ENCODE results near the gene TAS2R1. TPM values are rescaled to one million over a fixed set of nuclear protein-coding genes. Genes with fewer than 3 reads are reported as not detected.

TAS2R1 gene
- polyA plus RNA-seq, 2 of the 4 experiments (the other 2 are of a cell fraction): not detected

DNA sequence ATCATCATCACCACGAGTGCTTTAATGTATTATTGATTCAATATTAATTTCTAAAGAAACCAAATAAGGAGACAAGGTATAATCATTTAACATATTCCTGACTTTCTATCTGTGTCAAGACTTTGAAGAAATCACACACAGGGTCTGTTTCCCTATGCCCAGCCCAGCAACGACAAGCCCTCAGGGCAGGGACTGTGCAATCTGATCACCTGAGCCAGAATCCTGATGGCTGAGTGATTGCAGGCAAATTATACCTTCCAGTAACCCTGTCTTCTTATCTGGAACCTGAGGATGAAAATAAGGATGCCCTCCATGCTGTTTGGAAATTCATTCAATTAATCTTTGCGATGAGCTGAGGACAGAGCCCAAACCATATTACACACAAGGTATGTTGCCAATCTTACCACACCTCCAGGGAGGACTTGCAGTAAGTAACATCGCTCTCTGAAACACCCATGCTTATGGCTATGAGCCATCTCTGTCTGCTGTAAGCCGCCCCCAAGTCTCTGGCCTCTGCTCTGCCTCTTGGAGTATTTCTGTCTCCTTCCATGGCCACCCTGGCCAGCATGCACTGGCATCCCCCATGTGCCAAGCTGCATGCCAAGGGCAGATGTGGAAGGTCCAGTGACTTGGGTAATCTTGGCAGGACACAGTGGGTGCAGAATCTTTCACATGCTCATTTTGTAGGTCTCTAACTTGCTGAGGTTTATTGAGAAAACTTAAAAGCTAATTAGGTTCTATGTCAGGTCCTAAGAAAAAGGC, 10.6 kb downstream of the TAS2R1 start (continued):
- TF ChIP-seq GATA3 (IDR thresholded peaks at IDR 0.05; ENCODE audit: borderline replicate concordance) (no peak), HEYL (CRISPR knock-in tag; IDR thresholded peaks at IDR 0.05) (no peak), POLR2A (IDR thresholded peaks at IDR 0.05; ENCODE audit: low read length) (no peak), MAFK (IDR thresholded peaks at IDR 0.05; ENCODE audit: partially characterized antibody) (no peak), CBX8 (IDR thresholded peaks at IDR 0.05) (no peak)
- TF ChIP-seq, protein P1, sequence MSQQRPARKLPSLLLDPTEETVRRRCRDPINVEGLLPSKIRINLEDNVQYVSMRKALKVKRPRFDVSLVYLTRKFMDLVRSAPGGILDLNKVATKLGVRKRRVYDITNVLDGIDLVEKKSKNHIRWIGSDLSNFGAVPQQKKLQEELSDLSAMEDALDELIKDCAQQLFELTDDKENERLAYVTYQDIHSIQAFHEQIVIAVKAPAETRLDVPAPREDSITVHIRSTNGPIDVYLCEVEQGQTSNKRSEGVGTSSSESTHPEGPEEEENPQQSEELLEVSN (IDR thresholded peaks at IDR 0.05; ENCODE audit: borderline replicate concordance, low read depth): no peak

DNA sequence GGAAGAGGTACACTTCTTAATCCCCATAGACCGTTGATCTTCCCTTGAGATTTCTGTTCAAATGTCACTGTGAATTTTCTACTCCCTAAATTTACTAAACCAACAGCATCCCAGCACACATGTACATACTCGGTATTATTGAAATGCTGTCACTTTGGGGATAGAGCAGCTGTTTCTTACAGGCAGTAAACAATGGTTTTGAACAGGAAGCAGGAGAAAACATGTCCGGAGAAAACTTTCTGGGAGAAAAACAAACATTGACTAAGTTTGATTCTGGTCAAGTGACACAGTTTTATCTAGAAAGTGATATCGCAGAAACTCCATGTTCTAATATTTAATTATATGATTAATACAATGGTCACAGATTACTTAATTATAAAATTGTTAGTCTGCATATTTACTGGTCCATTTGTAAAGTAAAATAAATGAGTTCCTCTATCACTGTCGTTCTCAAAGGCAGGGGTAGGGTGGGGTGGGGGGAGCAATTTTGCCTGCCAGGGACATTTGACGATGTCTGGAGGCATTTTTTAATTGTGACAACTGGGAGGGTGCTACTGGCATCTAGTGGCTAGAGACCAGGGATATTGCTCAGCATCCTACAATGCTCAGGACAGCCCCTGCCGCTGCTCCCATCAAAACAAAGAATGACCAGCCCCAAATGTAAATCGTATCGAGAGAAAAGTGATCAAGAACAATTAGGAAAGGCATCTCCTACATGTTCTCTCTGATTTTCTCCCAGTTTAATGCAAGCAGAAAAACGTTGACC, 12.2 kb downstream of the TAS2R1 start:
- Histone ChIP-seq H3K4me3 (no peak overlapping the region), H3K9me3 (no peaks in the 10 kb centered on the region), H3K4me2 (no peak overlapping the region), H3K4me1 (no peaks in the 10 kb centered on the region), H3K27ac (no peak overlapping the region)
- no peak for DNase-seq (ENCODE audit: low read depth in 1 of 2, low spot score in 1 of 2)
- TF ChIP-seq SMC3 (IDR thresholded peaks at IDR 0.05) (no peak), EHMT2 (IDR thresholded peaks at IDR 0.05; ENCODE audit: low read depth) (no peak), FOSB (CRISPR knock-in tag; IDR thresholded peaks at IDR 0.05) (no peak), ZSCAN20 (CRISPR knock-in tag; IDR thresholded peaks at IDR 0.05) (no peak), KDM5A (IDR thresholded peaks at IDR 0.05) (no peak), EP300 (IDR thresholded peaks at IDR 0.05) (no peak), MYC (IDR thresholded peaks at IDR 0.05; ENCODE audit: borderline replicate concordance, low read length) (no peak)
- no peak for ATAC-seq
- no peak for FAIRE-seq
- POLR2A ChIA-PET: no interaction called here
- CTCF ChIA-PET: interaction anchor here (0.7 to 1.0 kb wide), 2 partner anchors 9 to 1690 kb away, joined by 3 read pairs; no protein-coding TSS in a partner anchor
- WGBS (ENCODE audit: missing lambda C conversion rate): 4% methylated on average over 10 of the region's 10 CpGs

DNA sequence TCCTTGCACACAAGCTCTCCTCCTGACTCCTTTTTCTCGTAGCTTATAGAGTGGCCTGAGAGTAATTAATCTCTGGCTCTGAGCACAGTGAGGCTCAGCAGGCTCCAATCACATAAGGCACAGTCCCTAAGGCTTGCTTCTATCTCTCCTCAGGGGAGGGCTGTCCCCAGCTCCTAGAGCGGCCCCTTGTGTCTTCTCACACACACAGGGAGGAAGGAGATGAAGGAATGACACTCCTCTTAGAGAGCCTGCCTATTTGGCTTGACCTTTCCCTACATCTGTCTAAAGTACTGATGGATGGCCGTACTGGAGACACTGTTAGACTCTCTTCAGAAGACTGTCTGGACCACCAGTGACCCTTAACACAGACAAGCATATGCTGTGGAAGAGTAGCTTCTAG, 12.9 kb downstream of the TAS2R1 start:
- Histone ChIP-seq H3K9me3 (no peaks in the 10 kb centered on the region), H3K4me2 (no peak overlapping the region), H3K4me3 (no peak overlapping the region), H3K4me1 (no peaks in the 10 kb centered on the region), H3K27ac (no peak overlapping the region)
- FAIRE-seq (no peak), ATAC-seq (no peak), DNase-seq (ENCODE audit: low read depth in 1 of 2, low spot score in 1 of 2) (no peak)
- CTCF ChIA-PET: interaction anchor here (0.7 to 1.0 kb wide), 2 partner anchors 9 to 1689 kb away, joined by 3 read pairs; no protein-coding TSS in a partner anchor
- no peak for TF ChIP-seq FOSB (CRISPR knock-in tag; IDR thresholded peaks at IDR 0.05)
- no peak for TF ChIP-seq EP300 (IDR thresholded peaks at IDR 0.05)
- TF ChIP-seq HOXA7 (CRISPR knock-in tag; IDR thresholded peaks at IDR 0.05): no peak
- TF ChIP-seq, protein P2, sequence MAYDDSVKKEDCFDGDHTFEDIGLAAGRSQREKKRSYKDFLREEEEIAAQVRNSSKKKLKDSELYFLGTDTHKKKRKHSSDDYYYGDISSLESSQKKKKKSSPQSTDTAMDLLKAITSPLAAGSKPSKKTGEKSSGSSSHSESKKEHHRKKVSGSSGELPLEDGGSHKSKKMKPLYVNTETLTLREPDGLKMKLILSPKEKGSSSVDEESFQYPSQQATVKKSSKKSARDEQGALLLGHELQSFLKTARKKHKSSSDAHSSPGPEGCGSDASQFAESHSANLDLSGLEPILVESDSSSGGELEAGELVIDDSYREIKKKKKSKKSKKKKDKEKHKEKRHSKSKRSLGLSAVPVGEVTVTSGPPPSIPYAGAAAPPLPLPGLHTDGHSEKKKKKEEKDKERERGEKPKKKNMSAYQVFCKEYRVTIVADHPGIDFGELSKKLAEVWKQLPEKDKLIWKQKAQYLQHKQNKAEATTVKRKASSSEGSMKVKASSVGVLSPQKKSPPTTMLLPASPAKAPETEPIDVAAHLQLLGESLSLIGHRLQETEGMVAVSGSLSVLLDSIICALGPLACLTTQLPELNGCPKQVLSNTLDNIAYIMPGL (CRISPR knock-in tag; IDR thresholded peaks at IDR 0.05; ENCODE audit: borderline replicate concordance): no peak
- no peak for TF ChIP-seq ZSCAN20 (CRISPR knock-in tag; IDR thresholded peaks at IDR 0.05)
- no peak for TF ChIP-seq RARB (CRISPR knock-in tag; IDR thresholded peaks at IDR 0.05)
- no peak for TF ChIP-seq CEBPB (IDR thresholded peaks at IDR 0.05)
- TF ChIP-seq KDM5A (IDR thresholded peaks at IDR 0.05): no peak
- TF ChIP-seq JUN (IDR thresholded peaks at IDR 0.05): no peak
- no peak for TF ChIP-seq FOSL2 (IDR thresholded peaks at IDR 0.05)
- no peak for TF ChIP-seq FOSL2 (CRISPR knock-in tag; IDR thresholded peaks at IDR 0.05)
- TF ChIP-seq POLR2AphosphoS2 (conservative IDR thresholded peaks at IDR 0.05; ENCODE audit: low read length): no peak
- no peak for TF ChIP-seq EHF (CRISPR knock-in tag; IDR thresholded peaks at IDR 0.05)
- TF ChIP-seq, protein P1 (IDR thresholded peaks at IDR 0.05; ENCODE audit: borderline replicate concordance, low read depth): no peak
- no peak for TF ChIP-seq BHLHE40 (IDR thresholded peaks at IDR 0.05; ENCODE audit: low read depth, low read length)
- TF ChIP-seq HOXB13 (CRISPR knock-in tag; IDR thresholded peaks at IDR 0.05; ENCODE audit: low read depth): no peak
- TF ChIP-seq, protein P3, sequence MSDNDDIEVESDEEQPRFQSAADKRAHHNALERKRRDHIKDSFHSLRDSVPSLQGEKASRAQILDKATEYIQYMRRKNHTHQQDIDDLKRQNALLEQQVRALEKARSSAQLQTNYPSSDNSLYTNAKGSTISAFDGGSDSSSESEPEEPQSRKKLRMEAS (IDR thresholded peaks at IDR 0.05): no peak
- no peak for TF ChIP-seq RNF2 (IDR thresholded peaks at IDR 0.05; ENCODE audit: borderline replicate concordance, low read depth)
- no peak for TF ChIP-seq HEYL (CRISPR knock-in tag; IDR thresholded peaks at IDR 0.05)
- 1% methylated on average over 3 of the region's 3 CpGs for WGBS (ENCODE audit: missing lambda C conversion rate)
- POLR2A ChIA-PET: no interaction called here
